Activated naive CD4-positive, alpha-beta T cell treated with Interleukin-2 at 50 U/mL for 16 hours (primary cell): Measurements from ENCODE around the gene MBNL1.

Experiments used
- DNase-seq: peaks from one replicate; pipeline ENCODE4 v3.0.0-alpha.2; 2020

Gene MBNL1

GRCh38 chr3:152268555-152269055 lies at the start of gene MBNL1:
MBNL1 (plus strand) TSS chr3:152268929; CDS start chr3:152300194, 31,265 bp downstream.
- peak; percentile 86 for DNase-seq

- no peak for DNase-seq
Measured at GRCh38 chr3:152219216-152219615, 49.5 kb upstream of the MBNL1 start.

- no peak for DNase-seq
Measured at GRCh38 chr3:152219769-152220255, 48.9 kb upstream of the MBNL1 start.

GRCh38 chr3:152222327-152222726 lies 46.4 kb upstream of the MBNL1 start:
- no peak for DNase-seq

GRCh38 chr3:152225201-152225600 lies 43.5 kb upstream of the MBNL1 start:
- no peak for DNase-seq

GRCh38 chr3:152226176-152226575 lies 42.6 kb upstream of the MBNL1 start:
- no peak for DNase-seq

- no peak for DNase-seq
Measured at GRCh38 chr3:152227027-152227426, 41.7 kb upstream of the MBNL1 start.

- DNase-seq = no peak
Measured at GRCh38 chr3:152229692-152230091, 39.0 kb upstream of the MBNL1 start.

- DNase-seq = no peak
Measured at GRCh38 chr3:152230370-152230769, 38.4 kb upstream of the MBNL1 start.

GRCh38 chr3:152232001-152232400 lies 36.7 kb upstream of the MBNL1 start:
- DNase-seq = no peak

GRCh38 chr3:152232679-152233078 lies 36.0 kb upstream of the MBNL1 start:
- no peak for DNase-seq

GRCh38 chr3:152234657-152235375 lies 33.9 kb upstream of the MBNL1 start:
- no peak for DNase-seq

- no peak for DNase-seq
Measured at GRCh38 chr3:152235709-152236298, 32.9 kb upstream of the MBNL1 start.

GRCh38 chr3:152236716-152237115 lies 32.0 kb upstream of the MBNL1 start:
- no peak for DNase-seq

- DNase-seq = no peak
Measured at GRCh38 chr3:152241142-152242017, 27.3 kb upstream of the MBNL1 start.

- DNase-seq = no peak
Measured at GRCh38 chr3:152243301-152243711, 25.4 kb upstream of the MBNL1 start.

GRCh38 chr3:152243721-152244516 lies 24.8 kb upstream of the MBNL1 start:
- peak; percentile 20 for DNase-seq

- no peak for DNase-seq
Measured at GRCh38 chr3:152244517-152244888, 24.2 kb upstream of the MBNL1 start.

- DNase-seq = no peak
Measured at GRCh38 chr3:152245498-152246170, 23.1 kb upstream of the MBNL1 start.

- no peak for DNase-seq
Measured at GRCh38 chr3:152251916-152252315, 16.8 kb upstream of the MBNL1 start.

- no peak for DNase-seq
Measured at GRCh38 chr3:152252755-152253154, 16.0 kb upstream of the MBNL1 start.

- no peak for DNase-seq
Measured at GRCh38 chr3:152253514-152253913, 15.2 kb upstream of the MBNL1 start.
